Measurements from ENCODE around the gene JSRP1.

DNA sequence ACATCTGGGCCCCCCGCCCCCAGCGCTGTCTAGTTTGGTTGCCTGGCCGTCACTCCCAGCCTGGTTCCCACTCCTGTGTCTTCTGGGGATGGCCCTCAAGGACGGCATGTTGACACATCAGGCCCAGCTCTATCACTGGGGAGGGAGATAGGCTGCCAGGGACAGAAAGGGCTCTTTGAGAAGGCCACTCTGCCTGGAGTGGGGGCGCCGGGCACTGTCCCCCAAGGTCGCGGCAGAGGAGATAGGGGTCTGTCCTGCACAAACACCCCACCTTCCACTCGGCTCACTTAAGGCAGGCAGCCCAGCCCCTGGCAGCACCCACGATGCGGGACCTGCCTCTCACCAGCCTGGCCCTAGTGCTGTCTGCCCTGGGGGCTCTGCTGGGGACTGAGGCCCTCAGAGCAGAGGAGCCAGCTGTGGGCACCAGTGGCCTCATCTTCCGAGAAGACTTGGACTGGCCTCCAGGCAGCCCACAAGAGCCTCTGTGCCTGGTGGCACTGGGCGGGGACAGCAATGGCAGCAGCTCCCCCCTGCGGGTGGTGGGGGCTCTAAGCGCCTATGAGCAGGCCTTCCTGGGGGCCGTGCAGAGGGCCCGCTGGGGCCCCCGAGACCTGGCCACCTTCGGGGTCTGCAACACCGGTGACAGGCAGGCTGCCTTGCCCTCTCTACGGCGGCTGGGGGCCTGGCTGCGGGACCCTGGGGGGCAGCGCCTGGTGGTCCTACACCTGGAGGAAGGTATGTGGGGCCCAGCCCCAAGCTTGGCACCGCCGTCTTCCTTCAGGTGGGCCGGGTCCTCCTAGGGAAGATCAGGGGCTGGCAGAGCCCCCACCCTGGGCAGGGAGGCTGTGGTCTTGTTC is 7.0 kb downstream of the JSRP1 start, which contains the start of gene AMH:
- TF ChIP-seq CTCF (IDR thresholded peaks at IDR 0.05) (no peak), POLR2A (IDR thresholded peaks at IDR 0.05) (no peak)
